PC-3 (cell line): Measurements from ENCODE around the gene SLC44A5. TPM values are rescaled to one million over a fixed set of nuclear protein-coding genes. Genes with fewer than 3 reads are reported as not detected.
"Not testable (repeated sequence)": the region's sequence is repeated elsewhere in the genome, so short reads cannot be mapped to it uniquely, and the experiment has no call there.

Source experiments
- ATAC-seq: fragments of 200-7000 bp; cut with Tn5 transposase; 2 replicates; pipeline ENCODE4 v1.9.1; 2020; ENCODE audit warnings: mild to moderate bottlenecking, moderate library complexity
- BruUV-seq: library from RNA; stranded (reverse); fragments of 400-500 nt; replicated peaks from 2 replicates; lab custom pipeline; 2021; lab: Mats Ljungman, UMichigan
- CTCF ChIA-PET: fragments of 300-600 bp; sonication (Branson Sonifier 250); formaldehyde crosslinking; loops from one replicate; lab custom pipeline; 2022; ENCODE audit warnings: antibody characterized with exemption; lab: Charles Lee
- POLR2A ChIA-PET: fragments of 300-600 bp; sonication (Branson Sonifier 250); formaldehyde crosslinking; loops from one replicate; lab custom pipeline; 2022; ENCODE audit warnings: antibody characterized with exemption; ENCODE audit not compliant: unreplicated experiment; lab: Charles Lee
- DNase-seq: peaks from one replicate; pipeline ENCODE4 v3.0.0-alpha.2; 2015
- H2AFZ ChIP-seq: fragments of 300-600 bp; sonication (generic); 2 replicates; pipeline ENCODE4 v1.6.0; 2016; ENCODE audit warnings: antibody characterized with exemption, low read length
- H3F3A ChIP-seq: fragments of 300-600 bp; sonication (generic); one replicate; pipeline ENCODE4 v1.6.0; 2017; ENCODE audit warnings: antibody characterized with exemption, low read length, control low read depth, mild to moderate bottlenecking; ENCODE audit not compliant: unreplicated experiment
- H3K27ac ChIP-seq: fragments of 300-600 bp; sonication (generic); 2 replicates; pipeline ENCODE4 v1.5.1; 2016; ENCODE audit warnings: mild to moderate bottlenecking, low read length
- H3K27me3 ChIP-seq: fragments of 300-600 bp; sonication (generic); 2 replicates; pipeline ENCODE4 v1.6.1; 2016; ENCODE audit warnings: low read length, mixed read lengths
- H3K36me3 ChIP-seq: fragments of 300-600 bp; sonication (generic); 2 replicates; pipeline ENCODE4 v1.6.1; 2016; ENCODE audit warnings: low read depth, mixed run types, low read length, mixed read lengths
- H3K4me1 ChIP-seq: fragments of 300-600 bp; sonication (generic); 2 replicates; pipeline ENCODE4 v1.5.1; 2016; ENCODE audit warnings: low read length; ENCODE audit not compliant: insufficient read depth
- H3K4me2 ChIP-seq: fragments of 300-600 bp; sonication (generic); 2 replicates; pipeline ENCODE4 v1.6.0; 2016; ENCODE audit warnings: low read length
- H3K4me3 ChIP-seq: fragments of 300-600 bp; sonication (generic); 2 replicates; pipeline ENCODE4 v1.5.1; 2016; ENCODE audit warnings: mild to moderate bottlenecking, low read length, mixed read lengths
- H3K79me2 ChIP-seq: fragments of 300-600 bp; sonication (generic); 2 replicates; pipeline ENCODE4 v1.6.1; 2017; ENCODE audit warnings: low read length, mixed read lengths
- H3K9ac ChIP-seq: fragments of 300-600 bp; sonication (generic); 2 replicates; pipeline ENCODE4 v1.6.0; 2016; ENCODE audit warnings: mild to moderate bottlenecking, low read length
- H3K9me2 ChIP-seq: fragments of 300-600 bp; sonication (generic); replicated peaks from 2 replicates; pipeline ENCODE4 v1.6.1; 2016; ENCODE audit warnings: mixed run types, low read length, mixed read lengths
- H3K9me3 ChIP-seq: fragments of 300-600 bp; sonication (generic); 2 replicates; pipeline ENCODE4 v1.6.1; 2016; ENCODE audit warnings: low read length, mixed read lengths
- H4K20me1 ChIP-seq: fragments of 300-600 bp; sonication (generic); 2 replicates; pipeline ENCODE4 v1.6.1; 2016; ENCODE audit warnings: low read length, mixed read lengths
- EZH2 ChIP-seq: fragments of 300-600 bp; sonication (generic); IDR thresholded peaks from one replicate; pipeline ENCODE4 v1.6.1; 2017; ENCODE audit warnings: antibody characterized with exemption, mild to moderate bottlenecking, low read length; ENCODE audit not compliant: unreplicated experiment
- EZH2phosphoT487 ChIP-seq: fragments of 300-600 bp; sonication (generic); IDR thresholded peaks from 2 replicates; pipeline ENCODE4 v1.6.1; 2018; ENCODE audit warnings: mild to moderate bottlenecking, antibody characterized with exemption, low read length, borderline replicate concordance
- intact Hi-C: fragments of 100-400 bp; cut with micrococcal nuclease; formaldehyde crosslinking; loops from 2 replicates; pipeline ENCODE4 v1.9.0; 2023
- total RNA-seq: library from RNA; depleted of rRNA; stranded (reverse); fragments of >200 nt; gene quantifications from 2 replicates; pipeline ENCODE4 v1.2.3, GENCODE V29; 2014
- TF ChIP-seq, protein P1 (sequence below): fragments of 300-600 bp; sonication (generic); conservative IDR thresholded peaks from 2 replicates; pipeline ENCODE4 v1.5.1; 2017; ENCODE audit warnings: antibody characterized with exemption, low read depth, mild to moderate bottlenecking, low read length

SLC44A5 gene
- total RNA-seq, 1 experiment from 2014 or later = not detected

DNA sequence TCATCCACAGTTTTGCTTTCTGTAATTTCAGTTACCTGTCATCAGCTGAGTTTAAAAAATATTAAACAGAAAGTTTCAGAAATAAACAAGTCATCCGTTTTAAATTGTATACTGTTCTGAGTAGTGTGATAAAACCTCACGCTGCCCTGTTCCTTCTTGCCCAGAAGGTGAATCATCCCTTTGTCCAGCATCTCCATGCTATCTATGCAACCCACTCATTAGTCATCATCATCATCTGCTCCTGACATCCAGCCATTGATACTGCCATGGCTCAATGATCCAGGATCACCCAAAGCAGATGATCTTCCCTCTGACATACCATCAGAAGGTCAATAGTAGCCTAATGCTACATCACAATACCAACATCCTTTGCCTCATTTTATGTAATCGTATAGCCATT, 198.3 kb downstream of the SLC44A5 start:
- Histone ChIP-seq H3K4me3 (no peak overlapping the region), H2AFZ (no peak overlapping the region), H3K9me2 (no peaks in the 10 kb centered on the region), H3K9me3 (no peaks in the 10 kb centered on the region), H3K4me1 (no peaks in the 10 kb centered on the region), H3K79me2 (no peaks in the 10 kb centered on the region), H3K9ac (no peak overlapping the region), H3K36me3 (no peaks in the 10 kb centered on the region), H3F3A (no peaks in the 10 kb centered on the region), H4K20me1 (no peaks in the 10 kb centered on the region), H3K4me2 (no peak overlapping the region), H3K27me3 (no peaks in the 10 kb centered on the region), H3K27ac (no peak overlapping the region)
- CTCF ChIA-PET = no interaction called here
- no peak for TF ChIP-seq EZH2phosphoT487
- TF ChIP-seq, protein P1, sequence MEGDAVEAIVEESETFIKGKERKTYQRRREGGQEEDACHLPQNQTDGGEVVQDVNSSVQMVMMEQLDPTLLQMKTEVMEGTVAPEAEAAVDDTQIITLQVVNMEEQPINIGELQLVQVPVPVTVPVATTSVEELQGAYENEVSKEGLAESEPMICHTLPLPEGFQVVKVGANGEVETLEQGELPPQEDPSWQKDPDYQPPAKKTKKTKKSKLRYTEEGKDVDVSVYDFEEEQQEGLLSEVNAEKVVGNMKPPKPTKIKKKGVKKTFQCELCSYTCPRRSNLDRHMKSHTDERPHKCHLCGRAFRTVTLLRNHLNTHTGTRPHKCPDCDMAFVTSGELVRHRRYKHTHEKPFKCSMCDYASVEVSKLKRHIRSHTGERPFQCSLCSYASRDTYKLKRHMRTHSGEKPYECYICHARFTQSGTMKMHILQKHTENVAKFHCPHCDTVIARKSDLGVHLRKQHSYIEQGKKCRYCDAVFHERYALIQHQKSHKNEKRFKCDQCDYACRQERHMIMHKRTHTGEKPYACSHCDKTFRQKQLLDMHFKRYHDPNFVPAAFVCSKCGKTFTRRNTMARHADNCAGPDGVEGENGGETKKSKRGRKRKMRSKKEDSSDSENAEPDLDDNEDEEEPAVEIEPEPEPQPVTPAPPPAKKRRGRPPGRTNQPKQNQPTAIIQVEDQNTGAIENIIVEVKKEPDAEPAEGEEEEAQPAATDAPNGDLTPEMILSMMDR = no peak
- no peak for TF ChIP-seq EZH2
- POLR2A ChIA-PET = no interaction called here
- intact Hi-C loops = no loop called here
- DNase-seq = no peak
- no peak for ATAC-seq
- no TSS peak for BruUV-seq

DNA sequence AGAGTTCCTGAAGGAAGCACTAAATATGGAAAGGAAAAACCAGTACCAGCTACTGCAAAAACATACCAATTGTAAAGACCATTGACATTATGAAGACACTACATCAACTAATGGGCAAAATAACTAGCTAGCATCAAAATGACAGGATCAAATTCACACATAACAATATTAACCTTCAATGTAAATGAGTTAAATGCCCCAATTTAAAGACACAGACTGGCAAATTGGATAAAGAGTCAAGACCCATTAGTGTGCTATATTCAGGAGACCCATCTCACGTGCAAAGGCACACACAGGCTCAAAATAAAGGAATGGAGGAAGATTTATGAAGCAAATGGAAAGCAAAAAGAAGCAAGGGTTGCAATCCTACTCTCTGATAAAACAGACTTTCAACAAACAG, 206.2 kb downstream of the SLC44A5 start:
- H4K20me1 ChIP-seq, intact Hi-C loops, DNase-seq, H3K9me2 ChIP-seq, H3F3A ChIP-seq, H3K4me3 ChIP-seq, H3K27me3 ChIP-seq, POLR2A ChIA-PET, H3K4me2 ChIP-seq, H3K27ac ChIP-seq, H3K79me2 ChIP-seq, H3K9ac ChIP-seq, H3K36me3 ChIP-seq, H2AFZ ChIP-seq, BruUV-seq, H3K4me1 ChIP-seq, H3K9me3 ChIP-seq, ATAC-seq, CTCF ChIA-PET: not testable (repeated sequence)

DNA sequence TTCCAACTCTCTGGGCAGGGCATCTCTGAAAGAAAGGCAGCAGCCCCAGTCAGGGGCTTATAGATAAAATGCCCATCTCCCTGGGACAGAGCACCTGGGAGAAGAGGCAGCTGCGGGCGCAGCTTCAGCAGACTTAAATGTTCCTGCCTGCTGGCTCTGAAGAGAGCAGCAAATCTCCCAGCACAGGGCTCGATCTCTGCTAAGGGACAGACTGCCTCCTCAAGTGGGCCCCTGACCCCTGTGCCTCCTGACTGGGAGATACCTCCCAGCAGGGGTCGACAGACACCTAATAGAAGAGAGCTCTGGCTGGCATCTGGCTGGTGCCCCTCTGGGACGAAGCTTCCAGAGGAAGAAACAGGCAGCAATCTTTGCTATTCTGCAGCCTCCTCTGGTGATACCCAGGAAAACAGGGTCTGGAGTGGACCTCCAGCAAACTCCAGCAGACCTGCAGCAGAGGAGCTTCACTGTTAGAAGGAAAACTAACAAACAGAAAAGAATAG, 207.7 kb downstream of the SLC44A5 start:
- intact Hi-C loops = not testable (repeated sequence)

DNA sequence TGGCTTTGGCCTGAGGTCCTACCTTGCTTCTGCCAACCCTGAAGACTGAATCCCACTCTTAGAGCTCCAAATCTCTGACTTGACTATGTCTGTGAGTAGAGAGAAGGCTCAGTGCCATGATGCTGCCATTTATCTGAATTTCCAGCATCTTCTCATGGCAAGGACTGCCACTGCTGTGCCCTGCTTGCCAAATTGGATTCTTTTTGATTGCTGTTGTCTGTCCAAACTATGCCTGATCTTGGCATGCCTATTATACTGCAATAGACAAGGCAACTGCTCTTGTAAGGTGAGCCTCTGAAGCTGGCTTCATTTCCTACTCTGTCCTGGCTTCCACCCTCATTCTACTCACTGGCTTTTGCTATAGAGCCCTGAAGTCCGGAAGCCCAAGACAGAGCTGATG, 210.2 kb downstream of the SLC44A5 start:
- Histone ChIP-seq H3K4me2 (no peak overlapping the region), H3K4me1 (no peaks in the 10 kb centered on the region), H3F3A (no peaks in the 10 kb centered on the region), H3K9ac (no peak overlapping the region), H3K9me2 (no peaks in the 10 kb centered on the region), H4K20me1 (no peaks in the 10 kb centered on the region), H3K27me3 (0 out of 2 replicates have a peak, but pooled peaks cover 6% of the 10 kb centered on the region), H2AFZ (no peak overlapping the region), H3K4me3 (no peak overlapping the region), H3K36me3 (no peaks in the 10 kb centered on the region), H3K27ac (no peak overlapping the region), H3K9me3 (no peaks in the 10 kb centered on the region), H3K79me2 (no peaks in the 10 kb centered on the region)
- DNase-seq (no peak), ATAC-seq (no peak)
- no TSS peak for BruUV-seq
- intact Hi-C loops = no loop called here
- TF ChIP-seq EZH2phosphoT487 (no peak), EZH2 (no peak)
- ChIA-PET POLR2A (no interaction called here), CTCF (no interaction called here)

More for the DNA sequence above, 207.7 kb downstream of the SLC44A5 start:
- ATAC-seq, H3K9ac ChIP-seq, POLR2A ChIA-PET, H3K4me3 ChIP-seq, BruUV-seq, H3K79me2 ChIP-seq, H3K27me3 ChIP-seq, H4K20me1 ChIP-seq, H3K9me2 ChIP-seq, H3K9me3 ChIP-seq, H3K4me1 ChIP-seq, H3K27ac ChIP-seq, H3K4me2 ChIP-seq, H3K36me3 ChIP-seq, H3F3A ChIP-seq, DNase-seq, H2AFZ ChIP-seq, CTCF ChIA-PET: not testable (repeated sequence)
